Hypothalamus (tissue), 51 donors: ENCODE data around the gene PAIP1.
A peak's percentile ranks its signal among the peaks of the same experiment; 100 is the strongest.
"Not testable (repeated sequence)": the region's sequence is repeated elsewhere in the genome, so short reads cannot be mapped to it uniquely, and the experiment has no call there.

Experiments
- DNase-seq, 51 donors: peaks; one replicate each; lab custom pipeline; 2025; lab: John Stamatoyannopoulos, UW

The PAIP1 gene

GRCh38 chr5:43530648-43531047 lies 26.2 kb downstream of the PAIP1 start:
- DNase-seq = no peak

DNA sequence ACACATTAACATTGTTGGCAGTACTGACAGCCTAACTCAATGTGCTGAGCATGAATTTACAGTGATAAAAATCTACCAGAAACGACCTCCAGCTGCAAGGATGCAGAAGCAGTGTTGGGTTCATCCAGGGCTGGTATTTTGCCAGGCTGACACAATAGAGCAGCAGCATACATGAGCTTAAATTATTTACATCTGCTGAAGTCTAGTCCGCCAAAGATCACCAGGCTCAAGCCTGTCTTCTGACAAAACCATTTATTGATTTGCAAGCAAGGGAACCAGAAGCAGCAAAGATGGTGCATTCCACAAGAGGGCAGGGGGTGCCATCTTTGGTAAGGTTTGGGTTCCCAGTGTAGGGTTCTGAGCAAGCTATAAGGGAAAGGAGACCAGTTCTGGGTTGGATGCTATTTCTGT lies 33.2 kb downstream of the PAIP1 start:
- DNase-seq = no peak

DNA sequence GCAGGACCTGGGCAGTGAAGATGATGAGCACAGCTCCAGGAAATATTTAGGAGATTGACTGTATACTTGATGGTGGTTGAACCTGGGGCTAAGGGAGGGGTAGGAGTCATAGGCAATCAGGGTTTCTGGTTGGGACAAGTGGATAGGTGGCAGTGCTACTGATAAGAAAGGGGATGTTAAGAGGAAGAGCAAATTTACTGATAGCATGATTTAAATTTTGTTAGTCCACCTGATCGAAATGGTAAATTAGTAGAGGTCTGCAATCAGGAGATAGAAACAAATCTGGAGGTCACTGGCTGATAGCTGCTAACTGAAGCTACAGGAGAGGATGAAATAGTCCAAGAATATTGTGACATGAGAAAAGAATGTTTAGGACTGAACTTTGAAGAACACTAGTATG lies 36.3 kb downstream of the PAIP1 start:
- no peak for DNase-seq

GRCh38 chr5:43515678-43516048 lies 41.2 kb downstream of the PAIP1 start:
- no peak for DNase-seq

- peak; percentile 26 to 95 (median 85) for DNase-seq
Observed at GRCh38 chr5:43514816-43515677, 41.8 kb downstream of the PAIP1 start, which contains the start of gene C5orf34. TSS of gene C5orf34 (minus strand) at chr5:43515148. CDS start at chr5:43509339, 5,809 bp downstream.

GRCh38 chr5:43514471-43514815 lies 42.4 kb downstream of the PAIP1 start:
- no peak for DNase-seq

GRCh38 chr5:43514025-43514424 lies 42.9 kb downstream of the PAIP1 start:
- no peak for DNase-seq

DNA sequence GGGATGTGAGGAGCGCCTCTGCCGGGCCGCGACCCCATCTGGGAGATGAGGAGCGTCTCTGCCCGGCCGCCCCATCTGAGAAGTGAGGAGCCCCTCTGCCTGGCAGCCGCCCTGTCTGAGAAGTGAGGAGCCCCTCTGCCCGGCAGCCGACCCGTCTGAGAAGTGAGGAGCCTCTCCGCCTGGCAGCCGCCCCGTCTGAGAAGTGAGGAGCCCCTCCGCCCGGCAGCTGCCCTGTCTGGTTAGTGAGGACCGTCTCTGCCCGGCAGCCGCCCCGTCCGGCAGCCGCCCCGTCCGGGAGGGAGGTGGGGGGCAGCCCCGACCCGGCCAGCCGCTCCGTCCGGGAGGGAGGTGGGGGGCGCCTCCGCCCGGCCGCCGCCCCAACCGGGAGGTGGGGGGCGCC lies 45.8 kb downstream of the PAIP1 start:
- not testable (repeated sequence) for DNase-seq

GRCh38 chr5:43498581-43498980 lies 58.3 kb downstream of the PAIP1 start:
- no peak for DNase-seq

- DNase-seq = no peak
Observed at GRCh38 chr5:43497311-43498104, 59.4 kb downstream of the PAIP1 start.

DNA sequence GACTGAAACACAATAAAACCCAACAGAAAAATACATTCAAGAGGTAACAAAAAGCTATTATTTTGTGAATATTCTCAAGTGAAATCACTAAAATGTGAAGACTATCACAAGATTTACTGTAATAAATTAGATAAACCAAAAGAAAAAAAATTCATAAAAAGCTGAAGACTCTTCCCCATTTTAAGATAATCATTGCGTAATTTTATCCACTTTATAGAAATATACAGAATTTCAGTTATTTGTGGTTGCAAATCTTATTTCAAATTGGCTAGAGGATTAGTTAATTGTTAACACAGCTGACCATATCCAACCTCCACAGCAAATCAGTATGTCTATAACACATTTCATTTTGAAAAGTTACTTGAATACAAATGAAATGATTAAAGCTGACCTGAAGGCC lies 65.6 kb downstream of the PAIP1 start:
- no peak for DNase-seq

DNA sequence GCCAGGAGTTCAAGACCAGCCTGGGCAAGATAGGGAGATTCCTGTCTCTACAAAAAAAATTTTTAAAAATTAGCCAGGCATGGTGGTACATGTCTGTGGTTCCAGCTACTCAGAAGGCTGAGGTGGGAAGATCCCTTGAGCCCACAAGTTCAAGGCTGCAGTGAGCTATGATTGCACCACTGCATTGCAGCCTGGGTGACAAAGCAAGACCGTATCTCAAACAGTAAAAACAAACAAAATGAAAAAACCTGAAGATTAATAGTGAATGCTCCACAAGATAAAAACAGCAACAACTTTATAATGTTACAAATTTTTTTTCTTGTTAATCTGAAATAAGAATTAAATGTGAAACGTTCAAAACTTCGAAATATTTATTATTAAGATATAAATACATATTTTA lies 70.5 kb downstream of the PAIP1 start:
- DNase-seq = no peak

- DNase-seq = no peak
Observed at GRCh38 chr5:43485406-43485805, 71.5 kb downstream of the PAIP1 start.

- peak in 50 of 51 donors; percentile 46 to 97 (median 80) for DNase-seq
Observed at GRCh38 chr5:43484106-43484849, 72.6 kb downstream of the PAIP1 start.

- peak; percentile 61 to 97 (median 87) for DNase-seq
Observed at GRCh38 chr5:43483298-43484105, 73.4 kb downstream of the PAIP1 start, which contains the start of gene TMEM267. TSS of gene TMEM267 (minus strand) at chr5:43483865. CDS start at chr5:43453969, 29,896 bp downstream.

- no peak for DNase-seq
Observed at GRCh38 chr5:43482490-43483297, 74.2 kb downstream of the PAIP1 start.
